Nephron (organoid): Measurements from ENCODE around the gene ALDOA.
"Not testable (repeated sequence)": the region's sequence is repeated elsewhere in the genome, so short reads cannot be mapped to it uniquely, and the experiment has no call there.

Source experiments
- H3K27ac Mint-ChIP-seq, 3 experiments: 2 replicates each; pipeline ENCODE4 v1.8.0; 2020; ENCODE audit warnings: mixed read lengths in 3 of 3, mild to moderate bottlenecking in 2 of 3, moderate library complexity in 1 of 3
- H3K27me3 Mint-ChIP-seq: 2 replicates; pipeline ENCODE4 v1.8.0; 2021; ENCODE audit warnings: low read depth, mild to moderate bottlenecking, moderate library complexity, mixed read lengths
- H3K36me3 Mint-ChIP-seq: 2 replicates; pipeline ENCODE4 v1.8.0; 2020; ENCODE audit warnings: low read depth, mixed read lengths
- H3K4me1 Mint-ChIP-seq: 2 replicates; pipeline ENCODE4 v1.8.0; 2020; ENCODE audit warnings: mixed read lengths
- H3K4me3 Mint-ChIP-seq, 3 experiments: 2 replicates each; pipeline ENCODE4 v1.8.0; 2020; ENCODE audit warnings: mild to moderate bottlenecking in 3 of 3, mixed read lengths in 3 of 3, moderate library complexity in 2 of 3
- H3K9me3 Mint-ChIP-seq: 2 replicates; pipeline ENCODE4 v1.8.0; 2020; ENCODE audit warnings: mixed read lengths
- CTCF ChIP-seq, 3 experiments: fragments of 200-600 bp; sonication (generic); IDR thresholded peaks; one replicate each; pipeline ENCODE4 v1.5.0; 2021; ENCODE audit warnings: antibody characterized with exemption in 3 of 3; ENCODE audit not compliant: unreplicated experiment in 3 of 3

ALDOA gene

GRCh38 chr16:30065102-30065942, at the start of gene ALDOA:
TSS of gene ALDOA (plus strand) at chr16:30065760. CDS start at chr16:30066898, 1,138 bp downstream.
- Mint-ChIP-seq H3K4me3 (peak within 1 kb of the TSS; percentile 96 to 97 (median 97)), H3K4me1 (peaks cover 52% of the 10 kb centered on the region), H3K36me3 (peaks cover 33% of the 10 kb centered on the region), H3K27me3 (no peaks in the 10 kb centered on the region), H3K27ac (peak within 1 kb of the TSS; percentile 98 to 100 (median 99)), H3K9me3 (no peaks in the 10 kb centered on the region)
- no peak for TF ChIP-seq CTCF (IDR thresholded peaks at IDR 0.05; ENCODE audit: unreplicated experiment in 3 of 3)

- peaks cover 45% of the 10 kb centered on the region for H3K27me3 Mint-ChIP-seq
- no peak overlapping the region for H3K27ac Mint-ChIP-seq
Measured at GRCh38 chr16:30016555-30017276, 48.8 kb upstream of the ALDOA start.

GRCh38 chr16:30017277-30017656, 48.3 kb upstream of the ALDOA start:
- no peaks in the 10 kb centered on the region for H3K9me3 Mint-ChIP-seq
- no peak overlapping the region for H3K27ac Mint-ChIP-seq
- no peak for TF ChIP-seq CTCF (IDR thresholded peaks at IDR 0.05; ENCODE audit: unreplicated experiment in 3 of 3)
- H3K4me3 Mint-ChIP-seq, result no peak overlapping the region
- no peaks in the 10 kb centered on the region for H3K4me1 Mint-ChIP-seq
- no peaks in the 10 kb centered on the region for H3K36me3 Mint-ChIP-seq
- H3K27me3 Mint-ChIP-seq, result peaks cover 40% of the 10 kb centered on the region

More at GRCh38 chr16:30016555-30017276, 48.8 kb upstream of the ALDOA start:
- H3K36me3 Mint-ChIP-seq, result no peaks in the 10 kb centered on the region
- no peaks in the 10 kb centered on the region for H3K9me3 Mint-ChIP-seq
- H3K4me3 Mint-ChIP-seq, result no peak overlapping the region
- TF ChIP-seq CTCF (IDR thresholded peaks at IDR 0.05; ENCODE audit: unreplicated experiment in 3 of 3), result no peak
- peaks cover 5% of the 10 kb centered on the region for H3K4me1 Mint-ChIP-seq

GRCh38 chr16:30017937-30018336, 47.6 kb upstream of the ALDOA start:
- H3K27me3 Mint-ChIP-seq, result peaks cover 40% of the 10 kb centered on the region
- H3K36me3 Mint-ChIP-seq, result not testable (repeated sequence)

GRCh38 chr16:30018731-30019158, 46.8 kb upstream of the ALDOA start:
- Mint-ChIP-seq H3K27me3 (peaks cover 38% of the 10 kb centered on the region), H3K36me3 (no peaks in the 10 kb centered on the region), H3K9me3 (no peaks in the 10 kb centered on the region), H3K4me3 (no peak overlapping the region), H3K4me1 (no peaks in the 10 kb centered on the region), H3K27ac (no peak overlapping the region)
- no peak for TF ChIP-seq CTCF (IDR thresholded peaks at IDR 0.05; ENCODE audit: unreplicated experiment in 3 of 3)

More at GRCh38 chr16:30017937-30018336, 47.6 kb upstream of the ALDOA start:
- not testable (repeated sequence) for H3K4me3 Mint-ChIP-seq, H3K9me3 Mint-ChIP-seq, H3K4me1 Mint-ChIP-seq, H3K27ac Mint-ChIP-seq

- H3K4me3 Mint-ChIP-seq, result no peak within 1 kb of the TSS
- H3K27ac Mint-ChIP-seq, result no peak within 1 kb of the TSS
- H3K36me3 Mint-ChIP-seq, result no peaks in the 10 kb centered on the region
- H3K27me3 Mint-ChIP-seq, result peaks cover 33% of the 10 kb centered on the region
- H3K9me3 Mint-ChIP-seq, result no peaks in the 10 kb centered on the region
- H3K4me1 Mint-ChIP-seq, result peaks cover 7% of the 10 kb centered on the region
- TF ChIP-seq CTCF (IDR thresholded peaks at IDR 0.05; ENCODE audit: unreplicated experiment in 3 of 3), result no peak
Measured at GRCh38 chr16:30022887-30023286, 42.7 kb upstream of the ALDOA start, which contains the start of gene C16orf92. TSS of gene C16orf92 (plus strand) at chr16:30023198. CDS start at chr16:30023341, 143 bp downstream.
